G401 (cell line): ENCODE measurements around the gene RAP2A. TPM values are rescaled to one million over a fixed set of nuclear protein-coding genes. Genes with fewer than 3 reads are reported as not detected.

Experiments used
- DNase-seq: peaks from one replicate; pipeline ENCODE4 v3.0.0-alpha.2; 2015; ENCODE audit warnings: low spot score
- in situ Hi-C: cut with HindIII; loops from 2 replicates; pipeline ENCODE4 v1.10.0; 2016; ENCODE audit warnings: low sequenced_read_pairs, mixed read lengths
- total RNA-seq: library from RNA; depleted of rRNA; stranded (reverse); fragments of >200 nt; shearing (Covaris generic); gene quantifications from 2 replicates; pipeline ENCODE4 v1.2.3, GENCODE V29; 2014; rRNA removed

The RAP2A gene
- total RNA-seq: 17.2 and 22.5 TPM in 2 replicates

- in situ Hi-C loops: no loop called here
- DNase-seq: peak; percentile 91
These were observed at the start of gene RAP2A for GRCh38 chr13:97433727-97434396. RAP2A (plus strand) TSS chr13:97434169; CDS start chr13:97434471, 302 bp downstream.

- no peak for DNase-seq
- in situ Hi-C loops: no loop called here
These were observed 49.6 kb upstream of the RAP2A start for GRCh38 chr13:97384371-97384770.

- DNase-seq: no peak
- in situ Hi-C loops: no loop called here
These were observed 48.8 kb upstream of the RAP2A start for GRCh38 chr13:97385146-97385545.

GRCh38 chr13:97385854-97386253, 48.1 kb upstream of the RAP2A start:
- DNase-seq: no peak
- in situ Hi-C loops: no loop called here

GRCh38 chr13:97386801-97387484, 47.0 kb upstream of the RAP2A start:
- in situ Hi-C loops: no loop called here
- no peak for DNase-seq

- in situ Hi-C loops: no loop called here
- DNase-seq: no peak
These were observed 46.5 kb upstream of the RAP2A start for GRCh38 chr13:97387485-97387839.

GRCh38 chr13:97387890-97388289, 46.1 kb upstream of the RAP2A start:
- in situ Hi-C loops: no loop called here
- DNase-seq: no peak

GRCh38 chr13:97388373-97388772, 45.6 kb upstream of the RAP2A start:
- in situ Hi-C loops: no loop called here
- DNase-seq: no peak

- in situ Hi-C loops: no loop called here
- no peak for DNase-seq
These were observed 42.9 kb upstream of the RAP2A start for GRCh38 chr13:97390941-97391600.

- in situ Hi-C loops: no loop called here
- DNase-seq: no peak
These were observed 41.9 kb upstream of the RAP2A start for GRCh38 chr13:97392020-97392419.

GRCh38 chr13:97394542-97394941, 39.4 kb upstream of the RAP2A start:
- DNase-seq: no peak
- in situ Hi-C loops: no loop called here

- DNase-seq: no peak
- in situ Hi-C loops: no loop called here
These were observed 38.4 kb upstream of the RAP2A start for GRCh38 chr13:97395447-97396136.

- DNase-seq: no peak
- in situ Hi-C loops: no loop called here
These were observed 36.7 kb upstream of the RAP2A start for GRCh38 chr13:97397267-97397666.

- in situ Hi-C loops: no loop called here
- DNase-seq: no peak
These were observed 32.5 kb upstream of the RAP2A start for GRCh38 chr13:97401421-97401820.

- in situ Hi-C loops: no loop called here
- no peak for DNase-seq
These were observed 29.8 kb upstream of the RAP2A start for GRCh38 chr13:97403893-97404750.

- no peak for DNase-seq
- in situ Hi-C loops: no loop called here
These were observed 26.4 kb upstream of the RAP2A start for GRCh38 chr13:97407540-97407939.

GRCh38 chr13:97408938-97409337, 25.0 kb upstream of the RAP2A start:
- DNase-seq: no peak
- in situ Hi-C loops: no loop called here

GRCh38 chr13:97411984-97412383, 22.0 kb upstream of the RAP2A start:
- in situ Hi-C loops: no loop called here
- DNase-seq: no peak

GRCh38 chr13:97413694-97414093, 20.3 kb upstream of the RAP2A start:
- DNase-seq: no peak
- in situ Hi-C loops: no loop called here
